ENCODE measurements around the gene S100A10.

DNA sequence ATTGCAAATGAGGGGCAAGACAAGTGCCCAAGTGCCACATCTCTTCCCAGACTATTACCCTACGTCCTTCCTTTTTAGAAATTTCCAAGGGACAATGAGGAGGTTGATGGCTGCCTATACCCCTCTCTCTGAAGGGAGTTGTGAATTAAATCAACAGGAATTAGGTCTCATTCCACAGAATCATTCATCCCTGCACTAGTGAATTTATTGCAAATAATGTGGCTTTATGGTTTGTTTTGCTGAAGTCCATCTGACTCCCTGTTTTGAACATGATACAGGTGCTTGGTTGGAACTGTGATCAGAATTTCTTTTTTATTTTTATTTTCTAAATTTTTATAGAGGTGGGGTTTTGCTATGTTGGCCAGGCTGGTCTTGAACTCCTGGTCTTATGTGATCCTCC, 50.1 kb downstream of the S100A10 start:
- TF ChIP-seq, protein P1, sequence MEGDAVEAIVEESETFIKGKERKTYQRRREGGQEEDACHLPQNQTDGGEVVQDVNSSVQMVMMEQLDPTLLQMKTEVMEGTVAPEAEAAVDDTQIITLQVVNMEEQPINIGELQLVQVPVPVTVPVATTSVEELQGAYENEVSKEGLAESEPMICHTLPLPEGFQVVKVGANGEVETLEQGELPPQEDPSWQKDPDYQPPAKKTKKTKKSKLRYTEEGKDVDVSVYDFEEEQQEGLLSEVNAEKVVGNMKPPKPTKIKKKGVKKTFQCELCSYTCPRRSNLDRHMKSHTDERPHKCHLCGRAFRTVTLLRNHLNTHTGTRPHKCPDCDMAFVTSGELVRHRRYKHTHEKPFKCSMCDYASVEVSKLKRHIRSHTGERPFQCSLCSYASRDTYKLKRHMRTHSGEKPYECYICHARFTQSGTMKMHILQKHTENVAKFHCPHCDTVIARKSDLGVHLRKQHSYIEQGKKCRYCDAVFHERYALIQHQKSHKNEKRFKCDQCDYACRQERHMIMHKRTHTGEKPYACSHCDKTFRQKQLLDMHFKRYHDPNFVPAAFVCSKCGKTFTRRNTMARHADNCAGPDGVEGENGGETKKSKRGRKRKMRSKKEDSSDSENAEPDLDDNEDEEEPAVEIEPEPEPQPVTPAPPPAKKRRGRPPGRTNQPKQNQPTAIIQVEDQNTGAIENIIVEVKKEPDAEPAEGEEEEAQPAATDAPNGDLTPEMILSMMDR (IDR thresholded peaks at IDR 0.05; ENCODE audit: insufficient read depth, low read length, poor library complexity, severe bottlenecking) = no peak
- no peak for TF ChIP-seq EZH2phosphoT487 (conservative IDR thresholded peaks at IDR 0.05; ENCODE audit: low read length)
